ENCODE results near the gene TELO2.

The TELO2 gene

DNA sequence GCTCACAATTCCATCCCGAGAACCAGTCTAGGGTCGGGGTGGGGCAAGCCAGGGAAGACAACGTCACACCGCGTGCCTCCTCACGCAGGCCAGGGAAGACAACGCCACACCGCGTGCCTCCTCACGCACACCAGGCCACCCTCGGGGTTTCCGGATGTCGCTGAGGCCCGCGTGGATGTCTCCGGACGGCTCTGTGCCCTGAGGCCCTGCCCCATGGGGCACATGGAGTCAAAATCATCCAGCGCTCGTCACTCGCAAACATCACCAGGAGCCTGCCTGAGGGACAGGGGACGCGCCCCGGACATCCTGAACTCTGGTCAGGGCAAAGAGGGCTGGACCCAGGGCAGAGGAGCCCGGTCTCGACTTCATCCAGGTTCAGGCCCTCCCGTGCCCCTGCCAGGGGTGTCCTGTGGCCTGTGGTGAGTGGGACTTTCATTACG, 44.0 kb downstream of the TELO2 start:
- DNase-seq (ENCODE audit: low read depth) = no peak

GRCh38 chr16:1537763-1538289, 44.7 kb downstream of the TELO2 start:
- DNase-seq (ENCODE audit: low read depth) = no peak

DNA sequence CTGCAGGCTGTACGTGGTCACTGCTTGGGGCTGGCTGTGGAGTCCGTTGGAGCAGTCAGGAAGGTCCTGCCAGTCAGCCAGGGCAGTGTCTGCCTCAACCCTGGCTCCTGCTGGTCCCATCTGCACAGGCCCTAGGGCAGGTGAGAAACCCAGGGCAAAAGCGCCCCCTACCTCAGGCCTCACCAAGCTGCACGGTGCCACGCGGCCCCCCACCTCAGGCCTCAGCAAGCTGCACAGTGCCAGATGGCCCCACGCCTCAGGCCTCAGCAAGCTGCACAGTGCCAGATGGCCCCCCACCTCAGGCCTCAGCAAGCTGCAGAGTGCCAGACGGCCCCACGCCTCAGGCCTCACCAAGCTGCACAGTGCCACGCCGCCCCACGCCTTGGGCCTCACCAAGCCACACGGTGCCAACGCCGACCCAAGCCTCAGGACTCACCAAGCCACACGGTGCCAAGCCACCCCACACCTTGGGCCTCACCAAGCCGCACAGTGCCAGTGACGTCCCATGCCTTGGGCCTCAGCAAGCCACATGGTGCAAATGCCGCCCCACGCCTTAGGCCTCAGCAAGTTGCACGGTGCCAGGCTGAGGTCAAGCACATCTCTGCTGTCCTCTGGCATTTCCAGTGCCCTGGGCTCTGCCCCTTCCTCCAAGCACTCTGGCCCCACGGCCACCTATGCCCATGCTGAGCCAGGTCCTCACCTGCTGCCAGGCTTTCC, 45.8 kb downstream of the TELO2 start:
- DNase-seq (ENCODE audit: low read depth) = no peak

GRCh38 chr16:1539720-1540555, 46.8 kb downstream of the TELO2 start:
- no peak for DNase-seq (ENCODE audit: low read depth)

DNA sequence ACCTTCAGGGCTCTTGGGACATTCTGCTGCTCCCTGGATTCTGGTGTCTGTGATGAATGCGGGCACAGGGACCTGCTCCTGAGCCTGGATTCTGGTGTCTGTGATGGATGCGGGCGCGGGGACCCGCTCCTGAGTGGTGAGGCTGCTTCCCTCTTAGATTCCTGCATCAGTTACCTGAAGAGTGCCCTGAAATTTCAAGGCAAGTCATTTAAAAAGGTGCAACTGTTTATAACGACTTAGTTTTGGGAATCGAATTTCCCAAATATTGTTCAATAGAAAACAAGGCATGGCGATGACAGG, 47.3 kb downstream of the TELO2 start:
- DNase-seq (ENCODE audit: low read depth) = no peak

DNA sequence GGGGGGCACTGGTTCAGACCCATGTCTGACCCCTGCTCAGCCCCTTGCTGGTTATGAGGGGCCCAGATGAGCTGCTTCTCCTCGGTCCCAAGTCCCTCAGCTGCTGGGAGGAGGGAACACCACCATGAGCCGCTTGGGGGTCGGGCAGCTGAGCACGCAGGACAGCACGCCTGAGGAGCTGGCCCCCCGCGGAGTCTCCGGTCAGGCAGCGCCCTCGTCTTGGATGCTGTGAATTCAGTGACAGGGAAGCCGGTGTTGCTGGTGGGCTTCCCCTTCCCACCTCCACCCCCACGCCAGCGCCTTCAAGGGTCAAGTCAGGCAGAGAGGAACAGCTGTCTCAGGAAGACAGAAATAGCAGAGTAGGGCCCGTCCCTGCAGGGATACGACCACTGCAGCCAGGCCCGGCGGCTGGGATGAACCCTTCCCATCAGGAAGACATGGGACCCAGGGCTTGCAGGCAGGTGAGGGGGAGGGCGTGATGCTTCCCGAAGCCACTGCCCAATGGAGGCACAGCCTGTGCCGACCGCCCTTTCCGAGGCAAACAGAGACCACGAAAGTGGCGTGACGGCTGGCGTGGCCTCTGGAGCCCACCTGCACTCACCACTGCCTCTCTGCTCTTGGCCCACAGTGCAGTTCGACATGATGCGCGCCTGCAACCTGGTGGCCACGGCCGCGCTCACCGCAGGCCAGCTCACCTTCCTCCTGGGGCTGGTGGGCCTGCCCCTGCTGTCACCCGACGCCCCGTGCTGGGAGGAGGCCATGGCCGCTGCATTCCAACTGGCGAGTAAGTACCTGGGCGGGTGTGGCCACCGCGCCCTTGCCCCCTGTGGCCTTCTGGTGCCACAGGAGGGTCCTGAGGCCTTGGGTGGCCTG, 48.4 kb downstream of the TELO2 start:
- no peak for DNase-seq (ENCODE audit: low read depth)

GRCh38 chr16:1542166-1542500, 49.0 kb downstream of the TELO2 start:
- DNase-seq (ENCODE audit: low read depth) = no peak

GRCh38 chr16:1542533-1542932, 49.4 kb downstream of the TELO2 start:
- no peak for DNase-seq (ENCODE audit: low read depth)

DNA sequence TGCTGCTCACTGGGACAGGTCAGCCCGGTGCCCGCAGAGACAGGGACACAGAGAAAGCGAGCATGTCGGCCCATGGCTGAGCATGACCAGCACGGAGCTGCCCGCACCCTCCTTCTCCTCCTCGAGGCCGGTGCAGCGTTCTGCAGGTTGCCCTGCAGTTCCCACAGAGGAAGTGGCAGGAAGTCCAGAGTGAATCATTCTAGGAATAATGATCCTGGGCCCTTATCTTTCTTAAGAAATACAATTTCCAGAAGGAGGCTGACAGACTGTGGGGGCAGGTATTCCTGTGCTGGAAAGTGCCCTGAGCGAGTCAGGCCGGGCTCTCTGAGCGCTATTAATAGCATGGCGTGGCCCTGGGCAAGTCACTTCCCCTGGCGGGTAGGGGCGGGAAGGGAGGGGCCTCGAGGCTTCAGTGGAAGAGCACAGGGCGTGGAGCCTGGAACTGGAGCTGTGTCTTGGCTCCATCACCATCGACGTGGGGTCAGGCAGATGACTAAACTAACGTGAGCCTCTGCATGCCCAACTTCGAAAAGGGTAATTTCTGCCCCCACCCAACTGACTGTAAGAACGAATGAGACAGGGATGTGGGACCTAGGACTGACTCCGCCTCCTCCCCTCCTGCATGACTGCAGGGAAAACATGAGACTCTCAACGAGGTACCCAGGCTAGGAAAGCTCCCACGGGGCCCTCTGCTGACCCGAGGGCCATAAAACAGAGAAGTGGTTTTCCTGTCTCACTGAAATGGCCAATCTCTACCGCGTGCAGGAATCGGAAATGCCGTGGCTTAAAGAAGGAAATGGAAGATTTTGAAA, 50.1 kb downstream of the TELO2 start:
- DNase-seq (ENCODE audit: low read depth) = peak; percentile 45

GRCh38 chr16:1545044-1546040, 52.2 kb downstream of the TELO2 start:
- no peak for DNase-seq (ENCODE audit: low read depth)

DNA sequence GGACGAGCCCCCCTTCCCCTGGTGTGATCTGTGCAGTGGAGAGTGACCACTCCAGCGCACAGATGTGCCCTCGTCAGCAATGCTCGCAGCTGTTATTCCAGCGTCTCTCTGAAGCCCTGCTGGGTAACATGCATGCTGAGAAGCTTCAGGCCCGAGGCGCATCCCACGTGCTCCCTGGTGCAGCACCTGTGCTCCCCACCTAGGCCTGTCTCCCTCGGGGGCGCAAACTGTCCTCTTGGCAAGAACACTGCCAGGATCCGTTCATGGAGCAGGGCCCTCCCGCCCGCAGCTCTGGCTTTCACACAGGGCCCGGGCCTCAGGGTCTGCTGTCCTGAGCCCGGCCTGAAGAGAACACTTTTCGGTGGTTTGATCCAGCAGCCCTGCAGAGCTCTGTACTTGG, 53.3 kb downstream of the TELO2 start:
- DNase-seq (ENCODE audit: low read depth) = no peak

DNA sequence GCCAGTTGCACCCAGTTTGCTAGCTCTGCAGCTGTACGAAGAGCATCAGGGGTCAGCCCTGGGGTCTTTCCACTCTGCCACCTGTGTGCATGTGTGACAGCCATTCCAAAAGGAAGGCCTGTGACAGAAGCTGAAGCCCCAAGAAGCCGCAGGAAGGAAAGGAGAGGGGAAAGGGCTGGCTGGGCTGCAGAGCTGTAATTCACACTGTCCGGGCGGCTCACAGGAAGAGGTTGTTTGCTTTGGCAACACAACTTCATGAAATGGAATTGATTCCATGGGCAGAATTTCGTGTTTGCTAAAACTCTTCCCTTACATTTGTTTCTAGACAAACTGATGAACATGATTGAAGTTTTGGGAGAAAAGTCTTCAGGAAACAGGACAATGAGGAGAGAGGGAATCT, 55.1 kb downstream of the TELO2 start:
- no peak for DNase-seq (ENCODE audit: low read depth)

DNA sequence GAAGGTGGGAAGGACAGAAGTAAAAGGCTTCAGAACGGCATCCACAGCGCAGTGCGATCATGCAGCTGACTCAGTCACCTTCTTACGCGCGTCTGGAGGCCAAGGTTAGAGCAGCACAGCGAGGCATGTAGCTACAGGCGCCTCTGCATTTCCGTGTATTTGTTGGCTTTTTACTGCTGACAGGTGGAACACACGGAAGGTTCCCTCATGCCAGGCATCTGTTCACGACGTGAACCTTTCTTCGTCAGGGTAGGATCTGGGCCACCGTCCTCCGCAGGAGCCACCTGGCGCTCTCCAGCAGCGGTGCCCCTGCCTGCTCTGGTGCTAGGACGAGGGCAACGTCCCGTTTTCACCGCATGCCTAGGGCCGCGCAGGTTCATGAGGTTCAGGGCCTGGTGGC, 55.6 kb downstream of the TELO2 start:
- no peak for DNase-seq (ENCODE audit: low read depth)

DNA sequence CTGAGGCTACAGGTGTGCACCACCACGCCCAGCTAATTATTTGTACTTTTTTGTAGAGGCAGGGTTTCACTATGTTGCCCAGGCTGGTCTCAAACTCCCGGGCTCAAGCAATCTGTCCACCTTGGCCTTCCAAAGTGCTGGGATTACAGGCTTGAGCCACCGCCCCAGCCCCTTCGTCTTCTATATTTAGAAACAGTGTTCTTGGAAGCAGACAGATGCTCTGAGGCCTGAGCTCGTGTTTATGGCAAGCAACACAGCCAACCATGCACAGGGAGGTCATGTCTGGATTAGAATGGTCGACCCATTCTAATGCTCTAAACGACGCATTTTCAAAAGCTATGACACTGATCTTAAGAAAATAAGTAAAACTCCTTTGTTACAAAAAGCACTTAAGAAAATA, 56.9 kb downstream of the TELO2 start:
- DNase-seq (ENCODE audit: low read depth) = no peak

- no peak for DNase-seq (ENCODE audit: low read depth)
Measured at GRCh38 chr16:1550696-1551095, 57.5 kb downstream of the TELO2 start.

DNA sequence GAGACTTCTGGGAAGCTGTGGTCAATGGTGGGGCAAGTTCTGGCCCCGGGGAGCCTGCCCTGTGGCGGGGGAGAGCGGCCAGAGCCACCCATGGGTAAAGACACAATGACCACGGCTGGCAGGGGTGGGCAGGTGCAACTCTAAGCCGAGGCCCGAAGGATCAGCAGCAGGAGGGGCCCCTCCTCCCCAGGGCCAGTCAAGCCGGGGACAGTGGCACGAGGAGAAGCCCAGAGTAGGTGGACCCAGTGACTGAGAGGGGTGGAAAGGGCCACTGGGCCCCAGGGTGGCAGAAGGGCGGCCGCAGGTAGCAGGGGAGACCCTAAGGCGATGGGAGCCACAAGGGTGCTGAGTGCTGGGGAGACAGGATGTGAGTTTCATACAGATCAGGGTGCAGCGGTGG, 58.0 kb downstream of the TELO2 start:
- DNase-seq (ENCODE audit: low read depth) = no peak

DNA sequence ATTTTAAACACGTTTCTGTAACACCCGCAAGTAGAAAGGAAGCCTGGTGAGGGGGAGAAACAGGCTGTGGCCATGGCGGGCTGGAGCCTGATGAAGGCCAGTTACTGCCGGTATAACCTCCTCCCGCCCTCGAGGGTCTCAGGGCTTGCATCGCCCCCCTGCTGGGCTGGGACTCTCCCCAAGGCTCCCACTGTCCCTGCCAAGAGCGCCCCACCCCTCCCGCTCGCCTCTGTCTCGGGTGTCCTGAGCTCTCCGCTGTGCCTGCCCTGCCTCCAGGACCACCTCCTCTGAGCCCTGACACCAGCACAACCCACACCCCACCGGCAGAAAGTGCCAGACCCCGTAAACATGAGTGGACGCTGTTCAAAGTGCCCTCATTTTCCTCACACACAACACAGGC, 59.0 kb downstream of the TELO2 start:
- no peak for DNase-seq (ENCODE audit: low read depth)

DNA sequence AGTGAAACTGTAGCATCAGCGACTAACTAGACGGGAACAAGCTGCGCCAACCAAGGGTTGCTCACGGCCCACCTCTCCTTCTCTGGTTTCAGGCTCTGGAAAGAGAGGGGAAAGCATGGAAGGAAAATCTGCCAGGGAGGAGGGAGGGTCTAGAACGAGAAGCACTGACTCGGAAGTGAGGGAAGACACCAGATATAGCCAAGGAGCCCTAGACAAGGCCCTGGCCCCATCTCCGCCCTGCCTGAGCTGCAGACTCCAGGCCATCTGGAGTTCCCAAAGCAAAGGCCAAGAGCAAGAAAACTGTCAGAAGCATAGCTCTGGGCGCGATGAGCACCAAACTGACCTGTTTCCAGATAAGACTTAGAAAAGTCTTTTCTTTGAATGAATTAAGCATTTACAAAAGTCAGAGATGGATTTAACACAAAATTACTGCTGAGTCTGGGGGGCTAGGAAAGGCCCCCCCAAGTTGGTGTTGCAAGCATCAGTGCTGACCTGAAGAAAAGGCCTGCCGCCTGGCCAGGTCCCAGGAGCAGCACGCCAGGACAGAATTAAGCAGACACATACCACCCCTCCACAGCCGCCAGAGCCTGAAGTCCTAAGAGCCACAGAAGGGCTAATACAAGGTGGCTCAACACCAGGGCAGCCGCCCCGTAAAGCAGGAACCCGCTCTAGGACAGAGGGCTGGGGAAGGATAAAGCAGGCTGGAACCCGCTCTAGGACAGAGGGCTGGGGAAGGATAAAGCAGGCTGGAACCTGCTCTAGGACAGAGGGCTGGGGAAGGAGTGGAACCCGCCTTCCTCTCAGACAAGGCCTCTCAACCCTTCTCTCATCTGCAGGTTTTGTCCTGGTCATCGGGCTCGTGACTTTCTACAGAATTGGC, 61.0 kb downstream of the TELO2 start:
- DNase-seq (ENCODE audit: low read depth) = no peak

- no peak for DNase-seq (ENCODE audit: low read depth)
Measured at GRCh38 chr16:1554826-1555445, 61.8 kb downstream of the TELO2 start.
